GM18909 (cell line): ENCODE measurements around the gene SIPA1.
"Not testable (repeated sequence)": the region's sequence is repeated elsewhere in the genome, so short reads cannot be mapped to it uniquely, and the experiment has no call there.

Experiments used
- ATAC-seq: cut with Tn5 transposase; IDR thresholded peaks from one replicate; pipeline ENCODE4 v1.9.1; 2021; ENCODE audit warnings: mild to moderate bottlenecking; ENCODE audit not compliant: unreplicated experiment, poor library complexity

SIPA1 gene

GRCh38 chr11:65655570-65656332, 17.9 kb downstream of the SIPA1 start:
- no peak for ATAC-seq

DNA sequence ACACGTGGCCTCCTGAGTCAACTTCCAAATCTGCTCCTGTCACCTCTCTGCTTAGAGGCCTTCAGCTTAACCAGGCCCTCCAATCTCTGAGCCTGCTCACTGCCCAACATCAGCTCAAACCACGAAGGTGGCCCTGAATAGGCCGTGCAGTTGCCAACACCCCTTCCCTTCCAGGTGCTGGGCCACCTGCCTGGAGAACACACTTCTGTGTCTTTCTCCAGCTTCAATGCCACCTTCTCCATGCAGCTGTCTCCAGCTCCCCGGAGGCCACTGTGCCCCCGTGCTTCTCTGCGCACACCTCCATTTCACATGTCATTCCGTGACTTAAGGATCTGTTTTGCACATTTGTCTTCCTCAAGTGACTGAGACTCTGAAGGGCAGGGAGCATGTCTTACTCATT, 19.5 kb downstream of the SIPA1 start:
- ATAC-seq, result no peak

DNA sequence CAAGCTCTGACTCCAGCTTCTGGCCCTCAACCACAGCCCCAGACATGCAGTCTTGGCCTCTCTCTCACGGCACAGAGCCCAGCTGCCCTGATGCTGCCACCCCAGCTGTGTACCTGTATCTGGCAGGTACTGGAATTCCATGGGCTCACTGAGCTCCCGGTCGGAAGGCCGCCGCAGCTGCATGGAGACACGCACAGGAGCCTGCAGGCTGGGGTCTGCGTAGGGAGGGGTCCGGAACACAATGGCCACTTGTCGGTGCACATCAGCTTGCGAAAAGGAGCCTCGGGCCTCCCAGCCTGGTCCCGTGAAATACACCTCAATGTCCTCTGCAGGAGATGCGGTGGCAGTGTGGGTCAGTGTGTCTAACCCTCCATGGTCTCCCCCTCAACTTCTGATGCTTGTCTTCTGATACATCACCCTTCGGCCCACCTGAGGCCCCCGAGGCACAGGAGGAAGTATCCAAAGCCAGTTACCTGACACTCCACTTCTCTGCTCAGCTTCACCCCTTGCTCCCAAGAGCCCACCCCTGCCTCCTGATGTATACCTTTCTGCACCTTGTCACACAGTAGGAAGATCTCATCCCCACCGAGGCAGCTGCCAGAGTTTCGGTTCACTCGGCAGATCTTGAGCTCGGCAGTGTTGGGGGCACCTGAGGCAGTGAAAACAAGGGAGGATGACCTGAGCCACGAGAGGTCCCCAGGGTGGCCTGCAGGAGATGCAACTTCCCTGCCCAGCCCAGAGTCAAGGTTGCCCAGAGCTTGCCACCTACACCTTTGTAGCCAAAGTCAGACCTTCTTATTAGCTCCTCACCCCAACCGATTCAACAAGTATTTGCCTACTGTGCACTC, 20.5 kb downstream of the SIPA1 start:
- ATAC-seq, result no peak

DNA sequence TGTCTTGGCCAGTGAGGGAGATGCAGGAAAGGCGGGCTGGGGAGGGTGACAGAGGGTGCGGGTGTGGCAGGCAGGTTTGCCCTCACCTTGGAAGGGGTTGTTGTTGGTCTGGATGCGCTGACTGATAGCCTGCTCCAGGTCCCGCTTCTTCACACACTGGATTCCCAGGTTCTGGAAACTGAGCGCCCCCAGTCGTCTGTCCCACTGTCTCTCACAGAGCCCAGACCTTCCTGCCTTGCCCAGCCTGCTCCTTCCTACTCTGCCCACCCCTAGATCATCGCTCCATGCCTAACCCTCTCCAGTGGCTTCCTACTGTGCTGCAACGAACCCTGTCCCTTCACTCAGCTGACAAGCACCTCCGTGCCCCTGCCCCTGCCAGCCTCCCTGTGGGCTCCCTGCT, 22.1 kb downstream of the SIPA1 start:
- ATAC-seq, result no peak

- ATAC-seq, result not testable (repeated sequence)
Observed at GRCh38 chr11:65660908-65661307, 23.0 kb downstream of the SIPA1 start.

DNA sequence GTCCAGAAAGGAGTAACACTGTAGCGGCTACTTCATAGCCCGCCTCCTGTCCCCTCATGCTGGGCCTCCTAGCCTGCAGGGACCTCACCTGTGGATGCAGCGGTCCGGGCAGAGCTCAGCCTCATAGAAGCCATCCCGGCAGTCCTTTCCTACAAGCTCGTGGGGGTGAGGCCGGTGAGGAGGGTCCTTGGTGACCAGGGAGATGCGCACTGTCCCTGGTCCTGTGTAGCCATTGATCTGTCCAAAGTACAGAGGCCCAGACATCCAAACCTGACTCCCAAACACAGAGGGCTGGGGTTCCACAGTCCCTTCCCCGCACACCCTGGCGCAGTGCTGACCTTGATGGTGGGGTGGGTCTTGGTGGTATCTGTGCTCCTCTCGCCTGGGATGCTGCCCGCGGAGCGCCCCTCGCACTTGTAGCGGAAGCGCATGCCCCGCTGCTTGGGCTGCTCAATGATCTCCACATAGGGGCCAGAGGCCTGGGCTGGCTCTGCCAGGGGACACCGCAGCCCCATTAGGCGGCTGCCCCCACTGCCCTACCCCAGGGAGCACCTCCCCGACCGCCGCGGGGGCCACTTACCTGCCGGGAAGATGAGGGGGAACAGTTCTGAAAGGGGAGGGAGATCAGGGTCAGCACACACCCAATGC, 23.8 kb downstream of the SIPA1 start:
- no peak for ATAC-seq

GRCh38 chr11:65662247-65662798, 24.4 kb downstream of the SIPA1 start:
- ATAC-seq, result no peak

GRCh38 chr11:65662799-65663638, 25.1 kb downstream of the SIPA1 start, which contains the start of gene RELA:
Gene RELA, minus strand, starts transcription at chr11:65662916. Its CDS starts 84 bp downstream, at chr11:65662832.
- peak; percentile 89 for ATAC-seq

DNA sequence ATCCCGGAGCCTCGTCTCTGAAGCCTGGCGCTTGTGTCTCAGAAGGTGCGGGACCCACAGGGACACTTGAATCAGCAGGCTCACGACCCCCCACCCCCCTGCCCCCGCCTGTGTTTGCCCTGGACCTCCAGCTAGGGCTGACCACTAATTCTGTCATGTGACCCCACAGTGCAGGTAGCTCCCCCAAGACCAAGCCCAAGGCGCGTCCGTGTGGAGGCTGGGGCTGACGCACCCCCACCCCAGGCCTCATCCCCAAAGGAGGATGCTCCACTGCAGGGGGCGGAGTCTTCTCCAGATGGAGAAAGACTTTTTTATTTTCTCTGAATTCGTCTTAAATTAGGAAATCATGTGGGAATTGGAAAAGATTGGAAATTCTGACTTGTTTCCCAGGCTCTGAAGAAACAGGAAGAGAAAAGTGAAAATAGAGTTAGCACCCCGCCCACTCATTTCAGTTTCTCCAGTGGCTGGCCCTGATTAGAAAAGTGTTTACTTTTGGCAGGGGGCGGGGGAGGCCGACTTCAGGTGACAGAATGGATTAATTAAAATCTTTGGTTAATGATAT, 25.8 kb downstream of the SIPA1 start:
- peak; percentile 27 for ATAC-seq

DNA sequence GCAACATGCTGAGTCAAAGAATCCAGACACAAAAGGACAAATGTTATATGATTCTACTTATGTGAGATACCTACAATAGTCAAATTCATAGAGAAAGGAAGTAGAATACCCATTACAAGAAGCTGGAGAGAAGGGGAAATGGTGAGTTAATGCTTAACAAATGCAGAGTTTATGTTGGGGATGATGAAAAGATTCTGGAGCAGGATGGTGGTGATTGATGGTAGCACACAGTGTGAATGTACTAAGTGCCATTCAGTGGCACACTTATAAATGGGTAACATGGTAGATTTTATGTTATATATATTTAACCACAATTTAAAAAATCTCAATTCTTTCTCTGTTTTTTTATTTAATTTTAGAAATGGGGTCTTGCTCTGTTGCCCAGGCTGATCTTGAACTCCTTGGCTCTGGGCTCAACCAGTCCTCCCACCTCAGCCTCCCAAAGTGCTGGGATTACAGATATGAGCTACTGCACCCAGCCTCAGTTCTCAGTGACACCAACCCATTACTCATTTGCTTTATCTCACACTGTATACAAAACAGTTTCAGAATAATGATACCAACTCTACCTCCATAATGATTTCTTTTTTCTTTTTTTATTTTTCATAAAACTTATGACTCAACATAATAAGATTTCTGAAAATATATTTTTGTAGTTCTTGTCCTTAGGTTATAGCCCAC, 34.4 kb downstream of the SIPA1 start:
- ATAC-seq, result no peak

DNA sequence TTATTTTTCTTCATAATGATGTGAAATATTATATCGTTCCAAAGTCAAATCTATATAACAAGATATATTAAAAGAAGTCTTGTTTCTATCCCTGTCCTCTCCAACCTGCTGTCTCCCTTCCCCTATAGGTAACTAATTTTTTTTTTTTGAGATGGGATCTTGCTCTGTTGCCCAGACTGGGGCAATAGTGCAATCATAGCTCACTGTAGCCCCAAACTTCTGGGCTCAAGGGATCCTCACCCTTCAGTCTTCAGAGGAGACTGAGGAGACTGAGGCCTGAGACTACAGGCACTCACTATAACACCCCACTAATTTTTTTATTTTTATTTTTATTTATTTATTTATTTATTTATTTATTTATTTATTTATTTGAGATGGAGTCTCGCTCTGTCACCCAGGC, 35.1 kb downstream of the SIPA1 start:
- no peak for ATAC-seq

GRCh38 chr11:65680192-65680743, 42.4 kb downstream of the SIPA1 start:
- no peak for ATAC-seq

DNA sequence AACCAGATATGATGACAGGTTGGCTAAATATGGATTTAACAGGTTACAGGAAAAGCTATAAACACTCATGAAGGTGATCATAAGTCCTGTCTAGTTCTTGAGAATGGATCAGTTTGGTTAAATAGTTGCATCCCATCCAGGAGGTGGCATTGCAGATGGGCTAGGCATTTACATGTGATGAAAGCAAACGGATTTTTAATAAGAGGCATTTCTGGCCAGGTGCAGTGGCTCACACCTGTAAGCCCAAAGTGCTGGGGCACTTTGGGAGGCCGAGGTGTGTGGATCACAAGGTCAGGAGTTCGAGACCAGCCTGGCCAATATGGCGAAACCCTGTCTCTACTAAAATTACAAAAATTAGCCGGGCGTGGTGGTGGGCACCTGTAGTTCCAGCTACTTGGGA, 45.6 kb downstream of the SIPA1 start:
- not testable (repeated sequence) for ATAC-seq

GRCh38 chr11:65685981-65686380, 48.1 kb downstream of the SIPA1 start:
- ATAC-seq, result no peak

DNA sequence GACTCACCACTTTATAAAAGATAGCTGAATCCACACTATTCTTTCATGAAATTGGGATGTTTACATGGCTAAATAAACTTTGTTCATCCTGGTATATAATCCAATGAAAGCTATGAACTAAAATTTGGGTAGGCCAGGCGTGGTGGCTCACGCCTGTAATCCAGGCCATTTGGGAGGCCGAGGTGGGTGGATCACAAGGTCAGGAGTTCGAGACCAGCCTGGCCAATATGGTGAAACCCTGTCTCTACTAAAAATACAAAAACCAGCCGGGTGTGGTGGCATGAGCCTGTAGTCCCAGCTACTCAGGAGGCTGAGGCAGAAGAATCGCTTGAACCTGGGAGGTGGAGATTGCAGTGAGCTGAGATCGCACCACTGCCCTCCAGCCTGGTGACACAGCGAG, 53.9 kb downstream of the SIPA1 start:
- ATAC-seq, result not testable (repeated sequence)

GRCh38 chr11:65692367-65692766, 54.5 kb downstream of the SIPA1 start:
- no peak for ATAC-seq

- ATAC-seq, result no peak
Observed at GRCh38 chr11:65695459-65696241, 57.7 kb downstream of the SIPA1 start.
